ENCODE results near the gene F2R. TPM values are rescaled to one million over a fixed set of nuclear protein-coding genes. Genes with fewer than 3 reads are reported as not detected.

Gene F2R
- total and polyA plus RNA-seq, 2 of the 8 experiments (the other 6 are each of a cell fraction or from before 2014, with no cell fraction given) = 23.8 to 29.1 TPM

GRCh38 chr5:76716456-76717157, 681 bp downstream of the F2R start (continued):
- TF ChIP-seq MAX (IDR thresholded peaks at IDR 0.05) = peak; percentile 55
- TF ChIP-seq MAFK (IDR thresholded peaks at IDR 0.05; ENCODE audit: low read depth, low read length) = no peak
- TF ChIP-seq TBP (IDR thresholded peaks at IDR 0.05; ENCODE audit: low read depth, low read length) = no peak
- TF ChIP-seq KDM4A (IDR thresholded peaks at IDR 0.05; ENCODE audit: low read depth, low read length, severe bottlenecking) = peak; percentile 13
- no peak for TF ChIP-seq SIRT6 (IDR thresholded peaks at IDR 0.05; ENCODE audit: low read length)
- TF ChIP-seq E2F6 (IDR thresholded peaks at IDR 0.05) = no peak

All from H1 (cell line).